Suppressor macrophage treated with lipopolysaccharide for 4 hours (primary cell): ENCODE data around the gene STOML2.
"Not testable (repeated sequence)": the region's sequence is repeated elsewhere in the genome, so short reads cannot be mapped to it uniquely, and the experiment has no call there.

Experiments
- DNase-seq: peaks from one replicate; pipeline ENCODE4 v3.0.0-alpha.2; 2020

STOML2 gene, protein sequence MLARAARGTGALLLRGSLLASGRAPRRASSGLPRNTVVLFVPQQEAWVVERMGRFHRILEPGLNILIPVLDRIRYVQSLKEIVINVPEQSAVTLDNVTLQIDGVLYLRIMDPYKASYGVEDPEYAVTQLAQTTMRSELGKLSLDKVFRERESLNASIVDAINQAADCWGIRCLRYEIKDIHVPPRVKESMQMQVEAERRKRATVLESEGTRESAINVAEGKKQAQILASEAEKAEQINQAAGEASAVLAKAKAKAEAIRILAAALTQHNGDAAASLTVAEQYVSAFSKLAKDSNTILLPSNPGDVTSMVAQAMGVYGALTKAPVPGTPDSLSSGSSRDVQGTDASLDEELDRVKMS

DNA sequence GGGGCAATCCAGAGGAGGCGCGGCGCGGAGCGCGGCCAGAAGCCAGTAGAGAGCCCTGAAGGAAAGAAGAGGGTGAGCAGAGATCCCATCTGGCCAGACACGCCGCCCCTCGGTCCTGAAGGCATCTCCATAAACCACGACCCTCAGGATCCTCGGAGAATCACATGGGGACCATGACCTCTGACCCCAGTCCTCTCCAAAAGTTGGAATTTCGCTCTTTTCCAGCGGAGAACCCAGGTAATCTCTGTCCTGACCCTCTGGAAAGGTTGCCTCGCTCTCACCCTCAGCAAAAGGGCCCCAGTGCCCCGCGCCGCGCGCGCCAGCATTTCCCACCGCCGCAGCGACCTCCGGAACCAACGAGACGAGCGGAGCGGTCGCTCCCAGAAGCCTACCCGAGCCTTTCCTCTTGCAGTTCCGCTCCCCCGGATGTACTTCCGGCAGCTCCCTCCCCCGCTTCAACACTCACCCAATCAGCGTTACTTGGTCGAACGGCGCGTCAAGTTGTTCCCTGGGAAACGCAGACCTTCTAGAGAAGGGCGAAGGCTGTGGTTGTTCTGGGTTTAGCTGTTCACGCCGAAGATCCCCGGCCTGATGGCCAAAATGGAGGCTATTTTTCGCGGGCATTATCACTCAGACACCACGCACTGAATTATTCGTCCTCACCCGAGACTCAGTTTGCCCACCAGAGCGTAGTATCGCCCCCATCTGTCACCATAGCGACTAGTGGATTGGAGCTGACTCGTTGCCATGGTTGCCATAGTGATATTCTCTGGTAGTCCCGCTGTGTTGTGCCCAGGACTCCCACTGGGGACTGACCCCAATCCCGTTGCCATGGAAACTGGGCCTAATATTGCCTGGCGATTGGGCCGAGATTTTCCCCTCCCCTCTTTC is at the start of gene STOML2:
Gene STOML2 (minus strand): TSS at position 363 of the 891 bp plus-strand sequence. CDS start 37 bp downstream, at position 326.
- peak; percentile 95 for DNase-seq

DNA sequence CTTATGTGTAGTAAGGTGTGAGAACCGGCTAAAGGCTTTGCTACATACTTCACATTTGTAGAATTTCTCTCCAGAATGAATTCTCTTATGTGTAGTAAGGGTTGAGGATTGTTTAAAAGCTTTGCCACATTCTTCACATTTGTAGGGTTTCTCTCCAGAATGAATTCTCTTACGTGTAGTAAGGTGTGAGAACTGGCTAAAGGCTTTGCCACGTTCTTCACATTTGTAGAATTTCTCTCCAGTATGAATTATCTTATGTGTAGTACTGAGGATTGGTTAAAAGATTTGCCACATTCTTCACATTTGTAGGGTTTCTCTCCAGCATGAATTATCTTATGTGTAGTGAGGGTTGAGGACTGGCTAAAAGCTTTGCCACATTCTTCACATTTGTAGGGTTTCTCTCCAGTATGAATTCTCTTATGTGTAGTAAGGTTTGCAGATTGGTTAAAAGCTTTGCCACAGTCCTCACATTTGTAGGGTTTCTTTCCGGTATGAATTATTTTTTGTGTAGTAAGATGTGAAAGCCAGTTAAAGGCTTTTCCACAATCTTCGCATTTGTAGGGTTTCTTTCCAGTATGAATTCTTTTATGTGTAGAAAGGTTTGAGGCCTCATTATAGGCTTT is 45.1 kb upstream of the STOML2 start:
- not testable (repeated sequence) for DNase-seq

DNA sequence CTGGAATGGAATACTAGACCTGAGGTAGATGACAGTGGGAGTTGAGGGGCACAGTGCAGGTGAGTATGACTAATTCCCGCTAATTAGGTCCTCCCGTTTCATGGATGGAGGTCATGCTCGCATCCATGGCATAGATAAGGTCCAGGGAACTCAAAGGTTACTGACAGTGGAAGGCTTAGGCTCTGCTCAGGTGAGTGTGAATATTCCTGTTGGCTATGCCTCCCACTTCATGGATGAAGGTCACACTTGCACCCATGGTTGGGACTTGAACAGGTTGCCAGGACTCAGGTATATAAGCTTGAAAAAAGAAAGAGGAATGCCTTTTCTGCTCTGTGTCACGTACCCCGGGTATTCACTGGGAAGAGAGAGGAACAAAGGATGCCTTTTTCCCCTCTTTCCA is 39.1 kb upstream of the STOML2 start:
- no peak for DNase-seq

DNA sequence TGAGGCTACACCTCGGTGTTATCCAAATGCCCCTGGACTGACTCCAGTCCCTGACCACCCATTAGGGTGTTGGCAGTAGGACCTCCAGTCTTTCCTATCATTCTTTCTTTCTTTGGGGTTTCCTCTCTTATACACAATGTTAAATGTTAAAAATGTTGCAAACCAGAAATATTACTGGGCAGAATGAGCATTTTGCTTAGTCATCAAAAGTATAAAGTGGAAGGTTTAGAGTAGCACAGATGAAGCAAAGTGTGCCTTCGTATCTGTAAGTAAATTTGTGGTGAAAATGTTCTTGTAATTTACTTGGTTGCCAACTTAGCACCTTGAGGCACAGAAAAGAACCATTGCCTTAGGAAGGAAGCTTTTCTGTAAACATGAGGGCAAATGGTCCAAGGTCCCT is 37.2 kb upstream of the STOML2 start:
- DNase-seq: no peak

DNA sequence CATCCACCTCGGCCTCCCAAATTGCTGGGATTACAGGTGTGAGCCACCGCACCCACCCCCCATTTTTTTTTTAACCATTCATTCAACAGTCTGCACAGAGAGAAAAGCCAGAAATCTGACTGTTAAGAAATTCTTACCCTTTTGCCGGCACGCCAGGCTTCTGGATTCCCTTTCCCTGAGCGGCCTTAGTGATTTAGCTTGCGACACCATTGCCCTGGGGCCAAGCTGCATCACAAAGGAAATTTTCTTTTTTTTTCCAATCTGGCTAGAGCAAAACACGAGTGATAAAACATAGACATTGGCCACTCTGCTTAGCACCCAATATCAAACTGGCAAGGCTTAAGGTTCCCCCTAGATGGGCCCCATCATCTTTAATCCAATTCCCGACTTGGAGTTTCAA is 33.9 kb upstream of the STOML2 start:
- no peak for DNase-seq

DNA sequence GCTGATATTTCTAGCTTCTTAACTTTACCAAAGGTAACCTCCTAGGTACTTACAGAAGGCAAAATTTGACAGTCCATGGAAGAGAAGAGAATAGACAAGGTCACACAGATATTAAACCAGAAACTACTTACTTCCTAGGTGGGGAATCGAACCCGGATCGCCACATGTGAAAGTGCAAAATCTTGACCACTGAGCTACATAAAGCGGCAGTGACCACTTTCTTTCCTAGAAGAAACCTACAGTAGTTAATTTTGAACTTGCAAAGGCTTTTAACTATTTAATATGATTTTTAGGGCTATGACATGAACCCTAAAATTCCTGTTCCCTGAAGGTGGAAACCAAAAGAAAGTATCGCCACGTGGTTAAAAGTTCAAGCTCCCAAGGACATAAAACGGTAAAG is 33.1 kb upstream of the STOML2 start:
- no peak for DNase-seq

DNA sequence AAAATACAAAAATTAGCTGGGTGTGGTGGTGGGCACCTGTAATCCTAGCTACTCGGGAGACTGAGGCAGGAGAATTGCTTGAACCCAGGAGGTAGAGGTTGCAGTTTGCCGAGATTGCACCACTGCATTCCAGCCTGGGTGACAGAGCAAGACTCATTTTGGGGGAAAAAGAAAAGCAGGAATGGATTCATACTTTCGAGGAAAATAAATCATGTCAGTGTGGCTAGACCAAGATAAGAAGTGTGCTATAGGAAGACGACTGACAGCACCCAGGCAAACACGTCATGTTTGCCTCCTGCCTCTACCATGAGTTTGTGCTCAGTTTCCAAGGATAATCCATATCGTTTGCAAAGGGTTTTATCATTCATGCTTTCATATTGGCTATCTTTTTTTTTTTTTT is 32.0 kb upstream of the STOML2 start:
- no peak for DNase-seq

DNA sequence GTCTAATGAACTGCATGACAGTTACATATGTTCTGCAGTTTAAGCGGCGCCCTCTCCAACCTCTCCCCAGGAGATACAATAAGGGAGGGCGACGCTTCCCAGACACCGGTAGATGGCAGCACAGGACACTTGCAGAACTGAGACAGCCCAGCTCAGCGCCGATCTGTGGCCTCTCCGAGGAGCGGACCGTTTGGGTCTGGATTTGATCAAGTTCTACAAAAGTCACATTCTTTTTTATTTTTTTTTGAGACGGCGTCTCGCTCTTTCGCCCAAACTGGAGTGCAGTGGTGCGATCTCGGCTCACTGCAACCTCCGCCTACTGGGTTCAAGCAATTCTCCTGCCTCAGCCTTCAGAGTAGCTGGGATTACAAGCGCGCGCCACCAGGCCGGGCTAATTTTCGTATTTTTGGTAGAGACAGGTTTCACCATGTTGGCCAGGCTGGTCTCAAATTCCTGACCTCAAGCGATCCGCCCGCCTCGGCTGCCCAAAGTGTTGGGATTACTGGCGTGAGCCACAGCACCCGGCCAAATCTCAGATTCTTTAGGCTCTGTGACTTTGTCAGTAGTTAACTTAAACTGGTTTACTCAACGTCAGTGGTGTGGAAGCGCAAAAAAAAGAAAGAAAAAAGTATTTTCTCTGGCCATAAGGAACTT is 14.1 kb upstream of the STOML2 start:
- DNase-seq: peak; percentile 96

DNA sequence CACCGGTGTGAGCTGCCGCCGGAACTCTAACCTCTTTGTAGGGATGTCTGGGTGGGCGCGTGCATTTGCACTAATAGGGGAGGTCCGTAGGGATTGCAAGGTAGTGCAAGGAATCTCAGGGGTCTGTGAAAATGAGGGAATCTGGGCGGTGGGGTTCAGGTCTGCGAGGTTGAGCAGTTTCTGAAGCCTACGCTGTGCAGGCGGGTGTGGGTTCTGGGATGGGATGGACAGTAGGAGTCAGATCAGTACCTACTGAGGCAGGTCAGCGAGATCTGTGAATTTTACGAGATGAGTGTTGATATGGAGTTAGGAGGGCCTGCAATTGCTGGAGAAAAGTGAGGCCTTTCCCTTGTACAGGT is 13.6 kb upstream of the STOML2 start:
- no peak for DNase-seq

DNA sequence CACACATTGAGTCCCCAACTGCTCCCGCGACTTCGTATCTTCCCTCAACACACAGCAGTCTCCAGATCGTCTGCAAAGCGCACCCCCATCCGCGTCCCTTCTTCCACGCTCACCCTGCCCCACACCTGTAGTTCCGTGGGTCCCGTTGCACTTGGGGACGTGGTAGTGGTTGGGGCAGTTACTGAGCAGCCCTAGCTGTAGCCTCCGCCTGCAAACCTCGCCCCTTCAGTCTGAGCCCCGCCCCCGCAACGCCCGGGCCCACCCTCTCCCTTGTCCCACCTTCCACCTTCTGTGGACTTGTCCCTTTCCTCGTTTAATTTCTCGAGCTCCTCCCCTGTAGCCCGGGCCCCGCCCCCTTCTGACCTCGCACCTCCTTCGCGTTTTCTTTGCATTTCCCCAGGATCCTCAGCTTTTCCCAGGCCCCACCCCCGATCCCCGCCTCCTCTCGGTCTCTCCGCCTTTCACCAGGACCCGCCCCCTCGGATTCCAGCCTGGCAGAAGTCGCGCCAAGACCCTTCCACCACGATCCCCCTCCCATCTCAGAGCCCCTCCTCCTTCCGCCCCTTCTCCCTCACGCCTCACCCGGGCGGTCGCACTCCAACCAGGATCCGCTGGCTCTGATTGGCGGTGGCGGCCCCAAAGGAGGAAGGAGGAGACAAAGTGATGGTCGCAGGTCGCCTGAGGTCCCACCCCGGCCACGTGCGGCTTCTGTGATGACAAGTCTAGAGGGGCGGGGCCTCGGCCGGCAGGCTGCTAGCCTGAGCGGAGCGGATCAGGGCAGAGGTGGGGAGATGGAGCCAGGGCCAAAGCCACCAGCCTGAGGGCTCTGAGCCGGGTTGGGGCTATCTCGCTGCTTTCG is 13.0 kb upstream of the STOML2 start, which contains the start of gene ATOSB:
Gene ATOSB (minus strand): TSS at position 183 of the 859 bp plus-strand sequence. CDS start 7,588 bp downstream, outside the sequence.
- DNase-seq: peak; percentile 97

DNA sequence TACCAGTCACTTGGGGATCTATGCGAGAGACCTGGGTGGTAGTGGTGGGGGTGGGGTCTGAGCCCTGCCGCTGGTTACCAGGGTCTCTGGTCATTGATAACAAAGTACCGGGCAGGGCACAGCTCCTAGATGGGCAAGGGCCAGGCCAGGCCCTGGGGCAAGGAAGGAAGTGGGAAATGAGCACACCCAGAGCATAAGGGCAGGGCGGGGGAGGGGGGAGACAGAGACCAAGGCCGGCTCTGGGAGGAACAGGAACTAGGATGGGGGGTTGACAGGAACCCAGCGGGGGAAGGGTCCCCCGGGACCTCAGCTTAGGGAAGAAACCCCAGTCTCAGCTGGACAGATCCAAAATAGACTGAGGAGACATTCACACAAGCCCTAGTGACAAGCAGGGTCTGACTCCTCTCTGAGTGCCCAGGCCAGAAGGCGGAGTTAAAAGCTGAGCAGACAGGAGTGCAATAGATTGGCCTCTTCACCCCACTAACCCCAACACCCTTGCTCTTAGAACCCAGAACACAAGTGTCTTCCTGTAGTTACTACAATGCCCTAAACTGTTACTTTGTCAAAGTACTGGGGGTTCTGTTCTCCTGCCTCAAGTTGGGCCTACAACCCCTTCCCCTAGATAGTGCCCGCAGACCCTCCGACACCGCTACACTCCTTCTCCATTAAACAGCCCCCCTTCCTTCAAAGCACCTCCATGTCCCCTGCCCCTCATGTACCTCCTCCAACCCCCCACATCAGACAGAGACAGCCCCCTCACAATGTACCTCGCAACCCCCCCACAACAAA is 12.1 kb upstream of the STOML2 start:
- peak; percentile 80 for DNase-seq

DNA sequence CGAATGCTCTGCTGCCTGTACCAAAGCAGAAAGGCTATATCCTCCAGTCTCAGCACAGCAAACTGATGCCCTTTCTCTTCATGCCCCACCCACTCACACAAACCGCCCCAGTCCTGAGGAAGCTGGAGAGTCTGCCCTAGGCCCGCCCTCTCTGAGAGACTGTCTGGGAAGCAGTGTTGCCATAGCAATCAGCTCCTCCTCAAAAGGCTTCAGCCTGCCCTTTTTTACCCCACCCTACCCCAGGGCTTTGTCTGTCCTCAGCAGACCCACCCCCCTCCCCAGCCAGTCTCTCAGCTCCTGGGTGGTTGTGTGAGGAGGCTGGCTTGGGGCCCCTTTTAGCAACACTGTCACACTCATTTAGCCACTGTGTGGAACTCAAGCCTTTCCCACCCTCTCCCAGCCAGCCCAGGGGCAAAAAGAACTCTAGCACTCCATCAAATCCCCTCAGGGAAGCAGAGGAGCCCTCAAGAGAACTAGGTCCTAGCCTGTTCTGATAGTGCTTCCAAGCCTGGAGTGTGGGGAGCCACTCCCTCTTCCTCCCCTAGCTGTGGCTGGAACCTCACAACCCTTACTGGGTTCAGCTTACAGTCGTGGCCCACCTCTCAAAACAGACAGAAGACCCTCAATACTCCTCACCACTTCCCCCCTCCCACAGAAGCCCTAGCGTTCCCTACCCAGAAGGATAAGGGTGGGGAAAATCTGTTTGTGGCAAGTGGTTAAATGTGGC is 11.3 kb upstream of the STOML2 start:
- DNase-seq: peak; percentile 94

DNA sequence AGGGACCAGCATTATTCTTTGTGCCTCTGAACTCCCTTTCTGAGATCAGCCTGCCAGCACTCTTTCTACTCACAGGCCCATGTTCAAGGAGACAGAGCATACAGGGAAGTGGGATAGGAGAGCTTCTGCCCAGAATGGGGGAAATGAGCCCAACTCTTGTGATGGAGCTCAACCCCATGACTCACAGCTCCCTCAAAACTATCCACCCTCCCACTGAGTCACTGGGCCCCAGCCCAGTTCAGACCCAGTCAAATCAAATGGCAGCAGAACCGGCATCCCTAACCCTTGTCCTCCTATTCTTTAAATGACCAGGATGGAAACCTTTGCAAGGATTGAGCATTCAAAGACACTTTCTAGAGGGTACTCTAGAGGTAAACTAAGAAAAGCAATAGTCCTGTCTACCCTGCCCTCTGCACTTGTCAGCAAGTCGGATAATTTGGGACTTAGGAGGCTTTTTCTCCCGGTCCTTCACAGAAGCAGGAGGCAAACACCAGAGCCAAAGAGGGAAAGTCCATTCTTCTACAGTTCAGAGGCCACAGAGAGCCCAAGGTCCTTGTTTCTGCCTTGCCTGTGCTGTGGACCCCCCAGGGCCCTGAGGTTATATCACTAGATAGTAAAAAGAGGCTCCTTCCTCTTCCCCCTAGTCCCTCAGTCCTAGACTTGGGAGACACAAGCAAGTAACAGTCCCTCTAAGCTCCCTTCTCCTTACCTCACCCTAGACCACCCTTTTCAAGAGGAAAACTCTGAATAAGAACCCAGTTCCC is 9.5 kb upstream of the STOML2 start:
- peak; percentile 90 for DNase-seq

DNA sequence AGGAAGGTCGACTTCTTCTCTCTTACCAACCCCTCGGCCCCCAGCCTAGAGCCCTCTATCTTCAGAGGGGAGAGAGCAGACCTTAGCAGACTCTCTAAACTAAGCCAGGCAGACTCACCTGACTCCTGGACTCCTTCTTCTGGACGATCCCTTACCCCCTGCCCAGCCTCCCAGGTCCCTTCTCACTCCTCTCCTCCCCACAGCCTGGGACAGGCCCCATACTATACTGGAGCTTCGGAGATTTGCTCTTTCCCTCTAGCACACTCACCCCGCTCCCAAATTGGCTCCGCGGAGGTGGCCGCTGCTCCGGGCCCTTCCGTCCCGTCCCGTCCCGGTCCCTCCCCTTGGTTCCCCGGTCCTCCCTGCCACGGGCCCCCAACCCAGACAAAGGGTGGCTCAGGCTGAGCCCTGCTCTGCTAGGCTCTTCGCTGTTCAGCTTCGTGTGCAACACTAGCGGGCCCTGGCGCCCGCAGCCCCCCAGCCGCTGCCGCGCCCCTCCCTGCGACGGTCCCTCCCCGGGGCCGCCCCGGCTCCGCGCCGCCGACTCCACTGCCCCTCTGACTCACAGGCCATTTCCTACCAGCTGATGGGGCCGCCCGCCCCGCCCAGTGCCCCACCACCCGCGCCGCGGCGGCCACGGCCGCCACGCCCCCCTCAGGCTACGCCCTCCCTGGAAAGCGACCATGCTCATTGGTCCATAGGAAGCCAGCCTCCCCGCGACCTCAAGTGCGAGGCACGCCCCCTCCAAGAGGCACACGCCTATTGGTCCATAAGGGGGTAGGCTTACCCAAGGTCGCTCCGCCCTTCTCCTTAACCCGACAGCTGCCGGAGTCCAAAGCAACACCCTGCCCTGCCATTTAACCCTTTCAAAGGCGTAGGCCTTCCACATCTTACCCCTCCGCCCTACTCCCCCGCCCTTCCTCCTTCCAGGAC is 8.3 kb upstream of the STOML2 start:
- peak; percentile 99 for DNase-seq

DNA sequence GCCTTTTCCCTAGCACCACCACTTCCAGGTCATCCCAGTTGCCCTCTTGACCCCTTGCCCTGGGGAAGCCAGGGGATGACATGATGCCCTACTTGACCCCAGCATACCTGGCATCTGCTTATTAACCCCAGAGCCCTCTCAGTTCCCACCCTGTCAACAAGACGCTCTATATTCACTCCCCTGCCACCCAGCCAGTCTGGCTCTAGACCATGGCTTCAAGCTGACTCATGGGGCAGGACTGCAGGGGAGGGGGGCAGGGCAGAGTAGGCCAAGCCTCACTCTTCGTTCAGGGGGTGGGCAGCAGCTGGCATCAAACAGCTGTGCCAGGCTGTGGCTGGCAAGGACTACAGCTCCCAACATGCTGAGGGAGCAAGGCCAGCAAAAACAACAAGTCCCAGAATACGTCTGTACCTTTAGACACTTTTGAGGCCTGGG is 7.4 kb upstream of the STOML2 start:
- peak; percentile 9 for DNase-seq

DNA sequence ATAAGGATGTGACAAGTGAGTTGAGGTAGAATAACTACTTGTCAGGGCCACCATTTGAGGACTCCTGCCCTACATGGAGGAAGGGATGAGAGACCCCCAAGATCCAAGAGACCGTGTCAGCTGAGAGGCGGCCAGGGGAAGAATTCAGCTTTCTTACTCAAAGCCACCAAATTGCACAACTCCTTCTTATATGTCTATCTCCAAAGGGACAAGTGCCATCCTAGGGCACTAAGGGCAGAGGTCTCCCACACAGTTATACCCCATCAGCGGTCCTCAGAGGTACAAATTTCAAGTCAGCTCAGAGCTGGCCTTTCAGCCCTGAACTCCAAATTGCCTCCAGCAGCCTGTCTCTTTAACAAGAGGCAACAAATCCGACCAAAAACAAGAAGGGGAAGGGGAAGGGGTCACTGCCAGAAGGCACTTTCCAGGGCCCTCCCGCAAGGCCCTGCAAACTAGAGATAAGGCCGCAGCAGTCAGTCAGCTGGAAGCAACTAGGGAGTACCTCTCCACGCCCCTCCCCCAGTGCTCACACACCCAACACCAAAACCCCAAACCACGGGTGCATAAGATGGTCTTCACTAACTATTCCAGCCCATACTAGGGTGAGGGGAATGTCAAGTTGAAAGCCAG is 6.1 kb upstream of the STOML2 start:
- no peak for DNase-seq

DNA sequence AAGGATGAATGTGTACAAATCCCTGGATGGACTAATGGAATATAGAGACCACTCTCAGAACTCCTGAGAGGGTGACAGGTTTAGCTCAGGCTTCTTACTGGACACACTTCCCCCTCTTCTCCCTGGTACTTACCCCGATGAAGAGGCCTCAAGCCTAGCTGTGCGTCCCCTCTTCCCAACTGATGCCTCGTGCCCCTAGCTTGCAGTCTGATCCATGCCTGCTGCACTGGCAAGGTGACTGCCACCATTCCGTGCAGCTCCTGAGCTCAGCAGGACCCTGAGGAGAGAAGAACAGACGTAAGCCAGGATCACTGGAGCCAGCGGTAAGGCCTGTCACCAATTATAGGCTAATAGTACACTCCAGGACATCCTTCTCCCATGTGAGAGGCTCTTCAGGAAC is 5.5 kb upstream of the STOML2 start:
- no peak for DNase-seq
